ENCODE measurements around the gene SNX15.
A peak's percentile ranks its signal among the peaks of the same experiment; 100 is the strongest.
"Not testable (repeated sequence)": the region's sequence is repeated elsewhere in the genome, so short reads cannot be mapped to it uniquely, and the experiment has no call there.

The SNX15 gene

DNA sequence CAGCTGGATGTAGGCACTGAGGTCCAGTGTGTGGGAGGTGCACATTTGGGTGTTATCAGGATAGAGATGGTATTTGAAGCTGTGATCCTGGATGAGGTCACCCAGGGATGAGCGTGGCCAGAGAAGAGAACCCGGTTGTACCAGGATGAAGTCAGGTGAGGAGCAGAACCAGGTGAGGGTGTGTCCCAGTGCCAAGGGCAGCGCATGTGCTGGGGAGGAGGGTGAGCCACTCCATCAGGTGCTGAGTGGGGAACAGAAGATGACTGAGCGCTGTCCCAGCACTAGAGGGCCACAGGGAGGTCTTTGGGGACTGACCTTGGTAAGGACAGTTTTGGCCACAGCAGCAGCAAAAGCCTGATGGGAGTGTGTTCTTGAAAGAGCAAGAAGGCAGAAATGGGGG is 10.5 kb upstream of the SNX15 start:
- DNase-seq (ENCODE audit: low spot score), result no peak

DNA sequence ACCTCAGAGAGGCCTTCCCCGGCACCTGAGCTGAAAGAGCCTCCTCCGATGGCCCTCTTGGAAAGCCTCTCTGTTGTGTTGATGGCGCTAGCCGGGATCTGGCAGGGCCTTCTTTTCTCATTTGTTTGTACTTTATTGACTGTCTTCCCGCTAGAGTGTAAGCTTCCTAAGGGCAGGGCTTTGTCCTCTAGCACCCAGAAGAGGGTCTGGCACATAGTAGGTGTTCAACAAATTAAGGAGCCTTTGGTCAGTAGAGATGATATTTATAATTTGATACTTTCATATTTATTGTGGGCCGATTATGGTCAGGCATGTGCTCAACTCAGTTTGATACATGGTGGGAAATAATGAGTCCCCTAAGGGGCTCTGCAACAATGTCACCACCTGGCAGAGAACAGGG is 9.3 kb upstream of the SNX15 start:
- no peak for DNase-seq (ENCODE audit: low spot score)

DNA sequence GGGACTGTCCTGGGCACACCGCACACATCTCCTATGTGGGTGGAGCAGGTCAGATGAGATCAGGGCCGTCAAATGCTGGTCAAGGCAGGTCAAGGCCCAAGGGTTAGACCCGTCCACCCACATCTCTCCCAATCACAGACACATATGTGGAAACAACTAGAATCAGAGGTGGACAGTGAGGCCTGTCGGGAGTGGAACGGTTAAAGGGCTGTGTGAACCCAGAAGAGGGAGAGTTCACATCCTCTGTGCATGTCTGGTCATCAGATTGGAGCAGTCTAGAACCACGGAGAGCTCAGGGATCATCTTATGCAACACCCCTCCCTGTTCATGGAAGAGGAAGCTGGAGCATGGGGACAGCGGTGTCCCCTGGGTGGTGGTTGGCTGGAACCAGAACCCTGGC is 7.4 kb upstream of the SNX15 start:
- no peak for DNase-seq (ENCODE audit: low spot score)

DNA sequence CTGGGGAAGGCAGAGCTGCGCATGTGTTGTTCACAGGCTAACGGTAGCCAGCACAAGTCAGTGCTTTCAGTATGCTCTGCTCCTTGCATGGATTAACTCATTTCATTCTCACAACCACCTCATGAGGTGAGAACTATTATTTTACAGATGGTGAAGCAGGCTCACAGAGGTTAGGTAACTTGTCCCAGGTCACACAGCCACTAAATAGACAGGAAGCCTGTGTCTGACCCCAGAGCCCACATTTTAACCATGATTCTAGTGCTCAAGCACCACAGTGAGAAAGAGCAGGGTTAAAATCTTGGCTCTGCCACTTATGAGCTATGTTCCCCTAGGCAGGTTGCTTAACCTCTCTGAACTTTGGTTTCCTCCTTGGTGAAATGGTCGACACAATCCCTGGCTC is 6.2 kb upstream of the SNX15 start:
- DNase-seq (ENCODE audit: low spot score), result no peak

DNA sequence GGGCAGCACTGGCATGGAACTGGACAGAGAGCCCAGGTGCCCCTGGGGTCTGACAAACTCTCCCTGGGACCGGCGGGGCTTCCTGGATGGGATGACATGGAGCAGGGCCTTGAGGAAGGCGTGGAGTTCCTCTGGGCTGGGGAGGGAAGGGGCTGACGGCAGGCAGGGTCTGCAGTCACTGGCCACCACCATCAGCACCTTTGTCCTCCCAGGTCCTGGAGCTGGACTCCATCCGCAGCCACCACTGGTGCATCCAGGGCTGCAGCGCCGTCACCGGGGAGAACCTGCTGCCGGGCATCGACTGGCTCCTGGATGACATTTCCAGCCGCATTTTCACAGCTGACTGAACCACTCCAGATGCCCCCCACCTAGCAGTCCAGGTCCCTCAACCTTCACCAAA is 5.7 kb upstream of the SNX15 start:
- no peak for DNase-seq (ENCODE audit: low spot score)

DNA sequence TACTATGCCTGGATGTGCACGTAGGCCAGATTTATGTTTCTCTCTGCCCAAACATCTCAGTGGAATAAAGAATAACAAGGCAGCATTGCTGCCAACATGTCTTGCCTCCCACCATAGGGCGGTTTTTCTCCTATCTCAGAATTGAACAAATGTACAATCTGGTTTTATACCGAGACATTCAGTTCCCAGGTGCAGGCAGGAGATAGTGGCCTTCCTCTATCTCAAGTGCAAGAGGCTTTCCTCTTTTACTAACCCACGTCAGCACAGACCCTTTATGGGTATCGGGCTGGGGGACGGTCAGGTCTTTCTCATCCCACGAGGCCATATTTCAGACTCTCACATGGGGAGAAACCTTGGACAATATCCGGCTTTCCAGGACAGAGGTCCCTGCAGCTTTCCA is 3.7 kb upstream of the SNX15 start:
- not testable (repeated sequence) for DNase-seq (ENCODE audit: low spot score)

DNA sequence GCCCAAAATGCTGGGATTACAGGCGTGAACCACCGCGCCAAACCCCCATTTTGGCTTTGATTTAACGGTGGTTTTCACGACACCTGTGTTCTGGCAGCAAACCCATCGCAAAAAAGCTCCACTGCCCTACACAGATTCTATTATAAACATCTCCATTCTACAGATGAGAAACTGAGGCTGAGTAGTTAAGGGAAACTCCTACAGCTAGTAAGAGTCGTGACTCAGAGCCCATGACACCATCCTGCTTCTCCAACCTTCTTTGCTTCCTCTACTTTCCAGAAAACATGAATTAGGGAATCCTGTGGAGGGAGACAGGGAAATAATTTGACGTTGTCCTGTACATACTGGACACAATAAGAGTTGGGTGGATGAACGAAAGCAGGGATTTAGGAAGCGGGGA is 429 bp upstream of the SNX15 start:
- no peak for DNase-seq (ENCODE audit: low spot score)

DNA sequence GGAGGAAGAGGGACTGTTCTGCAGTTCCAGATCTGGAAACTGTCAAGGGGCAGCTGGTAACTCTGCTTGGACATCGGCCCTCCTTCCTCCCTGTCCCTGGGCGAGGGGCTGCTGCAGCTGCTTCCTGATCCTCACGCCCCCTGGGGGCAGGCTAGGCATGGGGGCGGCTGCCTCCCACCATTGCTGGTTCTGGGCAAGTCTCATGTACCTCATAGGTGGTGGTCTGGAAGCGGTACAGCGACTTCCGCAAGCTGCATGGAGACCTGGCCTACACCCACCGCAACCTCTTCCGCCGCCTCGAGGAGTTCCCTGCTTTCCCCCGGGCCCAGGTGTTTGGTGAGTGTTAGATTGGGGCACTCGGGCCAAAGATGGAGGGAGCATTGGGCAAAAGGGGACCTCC is 5.0 kb downstream of the SNX15 start:
- DNase-seq (ENCODE audit: low spot score), result no peak

DNA sequence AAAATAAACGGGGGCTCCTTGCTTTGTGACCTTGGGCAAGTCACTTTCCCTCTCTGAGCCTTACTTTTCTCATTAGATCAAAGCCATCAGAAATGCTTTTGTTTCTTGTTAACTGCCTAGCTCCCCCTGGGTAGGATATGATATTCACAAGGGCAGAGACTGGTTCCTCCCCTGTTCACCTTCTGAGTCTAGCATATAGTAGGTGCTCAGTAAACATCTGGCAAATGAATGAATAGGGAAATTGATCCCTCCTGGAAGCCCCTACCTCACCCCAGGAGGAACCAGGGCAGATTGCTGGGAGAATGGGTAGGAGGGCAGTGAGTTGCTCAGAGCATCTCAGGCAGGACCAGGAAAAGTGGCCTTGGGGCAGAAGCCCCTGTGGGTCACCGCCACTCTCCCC is 7.2 kb downstream of the SNX15 start:
- no peak for DNase-seq (ENCODE audit: low spot score)

DNA sequence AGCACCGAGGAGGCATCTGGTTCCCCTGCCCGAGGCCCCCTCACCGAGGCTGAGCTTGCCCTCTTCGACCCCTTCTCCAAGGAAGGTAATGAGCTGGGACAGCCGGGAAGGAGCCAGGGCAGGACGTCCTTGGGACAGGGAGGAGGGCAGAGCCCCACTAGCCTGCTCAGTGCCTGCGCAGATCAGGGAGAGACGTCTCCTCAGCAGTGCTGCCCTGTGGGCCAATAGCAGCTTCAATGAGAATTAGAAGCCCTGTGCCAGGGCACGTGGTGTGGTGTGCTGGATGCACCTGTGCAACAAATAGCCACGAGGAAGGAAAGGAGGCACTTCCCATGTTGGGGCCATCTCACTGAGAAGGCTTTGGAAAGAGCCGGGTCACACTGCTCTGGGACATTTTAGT is 8.3 kb downstream of the SNX15 start:
- no peak for DNase-seq (ENCODE audit: low spot score)

DNA sequence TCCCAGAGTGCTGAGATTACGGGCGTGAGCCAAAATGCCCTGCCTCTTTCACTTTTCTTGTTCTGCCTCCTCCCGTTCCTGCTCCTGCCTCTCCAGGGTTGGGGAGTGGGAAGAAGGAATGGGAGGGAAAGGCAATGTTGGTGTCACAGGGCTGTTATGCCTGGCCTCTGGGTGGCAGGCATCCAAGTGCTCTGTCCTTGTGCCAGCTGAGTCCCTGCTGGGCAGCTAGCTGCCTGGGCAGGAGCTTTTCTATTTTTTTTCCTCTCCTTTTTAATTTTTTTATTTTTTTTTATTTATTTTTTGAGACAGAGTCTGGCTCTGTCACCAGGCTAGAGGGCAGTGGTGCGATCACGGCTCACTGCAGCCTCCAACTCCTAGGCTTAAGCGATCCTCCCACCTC is 9.7 kb downstream of the SNX15 start:
- no peak for DNase-seq (ENCODE audit: low spot score)

DNA sequence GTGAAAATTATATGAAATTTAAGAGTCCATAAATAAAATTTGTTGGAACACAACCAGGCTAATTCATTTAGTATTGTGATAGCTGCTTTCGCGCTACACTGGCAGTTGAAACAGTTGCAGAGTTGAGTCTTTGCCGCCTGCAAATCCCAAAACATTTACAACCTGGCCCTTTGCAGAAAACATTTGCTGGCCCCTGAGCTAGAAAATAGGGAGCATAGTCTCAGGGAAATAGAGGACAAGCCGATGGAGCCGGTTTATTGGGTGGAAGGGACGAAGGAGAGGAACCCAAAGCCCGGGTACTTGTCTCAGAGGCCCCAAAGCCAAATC is 13.2 kb downstream of the SNX15 start:
- no peak for DNase-seq (ENCODE audit: low spot score)

DNA sequence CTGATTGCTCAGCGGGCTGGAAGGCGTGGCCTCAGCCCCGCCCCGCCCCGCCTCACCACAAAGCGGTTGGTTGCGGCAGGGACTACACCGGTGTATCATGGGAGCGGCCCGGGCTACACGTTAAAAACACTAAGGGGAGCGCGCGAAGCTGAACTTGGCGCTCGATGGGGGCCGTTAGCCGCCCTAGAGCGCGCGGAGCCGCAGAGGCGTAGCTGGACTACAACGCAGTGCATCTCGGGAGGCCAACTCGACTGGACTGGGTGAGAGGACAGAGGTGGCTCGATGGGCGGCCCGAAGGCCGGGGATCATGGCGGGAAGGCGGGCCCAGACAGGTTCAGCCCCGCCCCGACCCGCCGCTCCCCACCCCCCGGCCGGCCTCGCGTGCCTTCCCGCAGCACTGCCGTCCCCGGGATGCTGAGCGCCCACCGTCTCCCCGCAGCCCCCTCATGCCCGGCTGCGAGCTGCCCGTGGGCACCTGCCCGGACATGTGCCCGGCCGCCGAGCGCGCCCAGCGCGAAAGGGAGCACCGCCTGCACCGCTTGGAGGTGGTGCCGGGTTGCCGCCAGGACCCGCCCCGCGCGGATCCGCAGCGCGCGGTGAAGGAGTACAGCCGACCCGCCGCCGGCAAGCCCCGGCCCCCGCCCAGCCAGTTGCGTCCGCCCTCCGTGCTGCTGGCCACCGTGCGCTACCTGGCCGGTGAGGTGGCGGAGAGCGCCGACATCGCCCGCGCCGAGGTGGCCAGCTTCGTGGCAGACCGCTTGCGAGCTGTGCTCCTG is 13.8 kb downstream of the SNX15 start, which contains the start of gene SAC3D1:
SAC3D1 (plus strand) TSS at position 364 of the 776 bp plus-strand sequence; CDS start at position 447, 83 bp downstream.
- DNase-seq (ENCODE audit: low spot score), result peak; percentile 94

DNA sequence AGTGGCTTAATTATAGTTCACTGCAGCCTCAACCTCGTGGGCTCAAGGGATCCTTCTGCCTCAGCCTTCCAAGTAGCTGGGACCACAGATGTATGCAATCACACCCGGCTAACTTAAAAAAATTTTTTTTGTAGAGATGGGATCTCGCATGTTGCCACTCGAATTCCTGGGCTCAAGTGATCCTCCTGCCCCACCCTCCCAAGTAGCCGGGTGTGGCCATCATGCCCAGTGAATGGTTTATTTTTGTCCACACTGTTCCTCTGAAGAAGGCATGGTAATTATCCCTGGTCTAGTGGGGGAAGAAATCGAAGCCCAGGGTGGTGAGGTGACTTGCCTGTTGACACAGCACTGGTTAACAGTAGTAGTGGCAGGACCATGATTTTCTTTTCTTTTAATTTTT is 15.7 kb downstream of the SNX15 start:
- DNase-seq (ENCODE audit: low spot score), result no peak

DNA sequence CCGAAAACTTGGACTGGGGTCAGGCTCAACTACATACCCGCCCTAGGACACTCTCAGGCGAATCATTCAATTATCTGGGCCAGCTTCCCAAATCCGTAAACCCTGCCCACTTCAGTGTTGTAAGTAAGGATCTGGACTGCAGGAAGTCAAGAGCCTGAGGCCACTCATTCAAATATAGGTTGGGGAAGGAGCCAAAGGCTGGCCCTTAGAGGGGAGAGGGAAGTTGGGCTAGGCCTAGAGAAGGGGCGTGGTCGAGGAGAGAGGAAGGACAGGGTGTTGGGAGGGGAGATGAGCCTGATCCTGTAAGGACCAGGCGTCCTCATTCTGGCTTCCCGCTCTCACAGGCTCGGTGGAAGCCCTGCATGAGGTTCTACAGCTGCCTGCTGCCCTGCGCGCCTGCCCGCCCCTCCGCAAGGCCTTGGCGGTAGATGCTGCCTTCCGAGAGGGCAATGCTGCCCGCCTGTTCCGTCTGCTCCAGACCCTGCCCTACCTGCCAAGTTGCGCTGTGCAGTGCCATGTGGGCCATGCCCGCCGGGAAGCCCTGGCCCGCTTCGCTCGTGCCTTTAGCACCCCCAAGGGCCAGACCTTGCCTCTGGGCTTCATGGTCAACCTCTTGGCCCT is 16.8 kb downstream of the SNX15 start:
- no peak for DNase-seq (ENCODE audit: low spot score)

DNA sequence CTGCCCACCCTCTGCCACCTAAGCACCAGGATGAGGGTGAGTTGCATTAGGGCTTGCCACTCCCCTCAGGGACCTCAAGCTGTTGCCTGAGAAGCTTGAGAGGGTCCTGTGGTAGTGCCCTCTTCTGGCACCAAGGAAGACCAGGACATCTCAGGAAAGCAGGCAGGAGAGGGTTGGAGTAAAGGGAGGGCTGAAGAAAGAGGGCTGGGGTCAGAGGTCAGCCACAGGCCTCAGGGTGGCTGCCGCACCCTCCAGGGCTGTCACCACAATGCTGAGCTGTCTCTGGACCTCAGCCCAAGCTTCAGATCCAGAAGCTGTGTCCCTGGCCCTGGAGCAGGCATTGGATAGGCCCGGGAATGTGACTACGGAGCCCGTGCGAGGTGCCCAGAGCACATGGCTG is 17.8 kb downstream of the SNX15 start:
- DNase-seq (ENCODE audit: low spot score), result no peak

DNA sequence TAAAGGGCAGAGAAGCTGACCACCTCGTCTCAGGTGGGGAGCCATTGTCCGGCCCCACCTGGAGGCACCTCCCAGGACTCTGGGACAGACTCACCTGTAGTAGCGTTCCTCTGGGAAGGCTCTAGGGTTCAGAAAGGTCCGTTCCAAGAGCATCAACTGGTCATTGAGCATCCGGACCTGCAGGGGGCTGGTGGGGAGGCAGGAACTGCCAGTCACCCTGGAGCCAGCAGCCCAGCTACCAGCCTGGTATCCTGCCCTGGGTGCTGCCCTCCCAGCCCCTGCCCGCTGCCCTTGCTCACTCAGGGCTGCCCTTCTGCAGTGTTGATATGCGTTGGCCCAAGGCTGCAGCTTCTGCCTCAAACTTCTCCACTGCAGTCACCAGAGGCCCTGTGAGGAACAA is 18.5 kb downstream of the SNX15 start:
- no peak for DNase-seq (ENCODE audit: low spot score)

DNA sequence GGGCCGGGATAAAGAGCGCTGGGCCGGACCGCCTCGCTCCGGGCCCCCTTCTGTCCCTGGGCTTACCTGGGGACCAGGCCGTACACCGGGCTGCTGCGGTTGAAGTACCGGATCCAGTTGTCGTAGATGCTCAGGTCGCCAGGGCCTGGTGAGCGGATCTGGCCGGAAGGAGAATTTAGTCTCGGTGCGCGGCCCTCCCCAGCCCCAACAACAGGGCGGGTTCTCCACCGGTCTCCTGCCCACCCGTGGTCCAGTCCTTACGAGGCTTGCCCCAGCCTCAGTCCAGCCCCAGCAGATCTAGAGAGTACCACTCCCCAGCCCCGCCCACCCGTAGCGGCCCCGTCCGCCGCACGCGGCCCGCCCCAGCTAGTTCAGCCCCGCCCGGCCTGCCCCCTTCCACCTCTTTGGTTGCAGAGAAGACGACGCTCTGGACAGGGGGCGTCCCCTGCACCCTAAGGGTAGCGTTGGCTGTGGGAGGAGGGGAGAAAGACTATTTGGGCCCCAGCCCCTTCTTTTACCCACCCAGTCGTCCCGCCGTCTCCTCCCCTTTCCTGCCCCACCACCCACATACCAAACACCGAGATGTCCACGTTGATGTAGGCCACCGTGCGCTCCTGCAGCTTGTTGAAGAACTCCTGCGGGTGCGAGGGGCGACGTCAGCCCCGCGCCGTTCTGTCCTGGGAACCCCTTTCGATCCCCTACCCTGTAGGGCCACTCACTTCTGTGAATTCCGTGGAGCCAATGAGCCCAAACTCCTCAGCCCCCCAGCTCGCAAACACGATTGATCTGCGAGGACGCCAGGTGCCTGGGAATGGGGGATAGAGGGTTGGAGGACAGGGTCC is 20.6 kb downstream of the SNX15 start:
- no peak for DNase-seq (ENCODE audit: low spot score)

DNA sequence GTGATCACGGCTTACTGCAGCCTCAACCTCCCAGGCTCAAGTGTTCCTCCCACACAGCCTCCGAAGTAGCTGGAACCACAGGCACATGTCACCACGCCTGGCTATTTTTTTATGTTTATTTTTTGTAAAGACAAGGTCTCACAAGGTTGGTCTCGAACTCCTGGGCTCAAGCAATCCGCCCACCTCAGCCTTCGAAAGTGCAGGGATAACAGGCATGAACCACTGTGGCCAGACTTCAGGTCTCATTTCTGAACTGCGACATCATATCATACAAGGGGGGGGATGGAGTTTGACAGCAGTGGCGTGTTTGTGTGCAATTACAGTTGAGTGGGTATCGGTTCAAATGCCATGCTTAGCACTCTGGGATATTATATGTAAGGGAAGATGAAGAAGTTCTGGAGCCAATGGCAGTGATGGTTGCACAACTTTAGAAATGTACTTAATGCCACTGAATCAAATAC is 24.2 kb downstream of the SNX15 start:
- DNase-seq (ENCODE audit: low spot score), result no peak

DNA sequence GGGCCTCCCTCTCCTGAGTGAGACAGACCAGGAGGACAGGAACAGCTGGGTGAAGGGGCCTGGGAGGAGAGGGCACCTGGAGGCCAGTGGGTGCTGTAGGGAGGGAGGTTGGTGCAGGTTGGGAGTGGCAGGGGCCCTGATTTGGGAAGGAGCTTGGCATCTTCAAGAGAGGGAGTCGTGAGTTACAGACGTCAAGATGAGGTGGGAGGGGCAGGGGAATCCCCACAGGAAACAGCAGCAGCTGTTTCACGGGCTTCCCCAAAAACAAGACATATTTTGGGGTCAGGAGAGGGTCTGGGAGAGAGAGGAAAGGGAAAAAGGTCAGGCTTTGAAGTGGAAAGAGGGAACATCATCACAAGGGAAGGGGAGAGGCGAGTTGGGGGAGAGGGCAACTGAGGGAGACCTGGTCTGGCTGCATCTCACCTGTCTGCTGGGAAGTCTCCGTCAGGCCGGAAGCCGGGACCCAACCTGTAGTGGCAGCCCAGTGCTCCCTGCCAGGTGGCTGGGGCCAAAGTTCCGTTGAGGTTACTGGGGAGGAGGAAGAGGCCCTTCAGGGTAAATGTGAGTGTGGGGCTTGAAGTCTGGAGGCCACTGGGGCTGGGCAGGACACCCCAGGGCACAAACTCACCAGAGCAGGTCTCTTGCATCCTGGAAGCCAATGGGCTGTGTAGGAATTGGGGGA is 26.7 kb downstream of the SNX15 start:
- no peak for DNase-seq (ENCODE audit: low spot score)

DNA sequence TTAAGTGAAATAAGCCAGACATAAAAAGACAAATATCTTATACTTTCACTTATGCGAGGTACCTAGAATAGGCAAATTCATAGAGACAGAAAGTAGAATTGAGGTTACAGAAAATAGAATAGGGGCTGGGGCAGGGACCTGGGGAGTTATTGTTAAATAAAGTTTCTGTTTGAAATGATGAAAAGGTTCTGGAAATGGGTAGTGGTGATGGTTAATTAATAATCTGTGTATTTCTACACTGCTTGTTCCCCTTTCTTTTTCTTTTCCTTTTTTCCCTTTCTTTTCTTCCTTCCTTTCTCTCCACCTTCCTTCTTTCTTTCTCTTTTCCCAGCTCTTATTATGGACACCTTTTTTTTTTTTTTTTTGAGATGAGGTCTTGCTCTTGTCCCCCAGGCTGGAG is 28.3 kb downstream of the SNX15 start:
- DNase-seq (ENCODE audit: low spot score), result no peak

DNA sequence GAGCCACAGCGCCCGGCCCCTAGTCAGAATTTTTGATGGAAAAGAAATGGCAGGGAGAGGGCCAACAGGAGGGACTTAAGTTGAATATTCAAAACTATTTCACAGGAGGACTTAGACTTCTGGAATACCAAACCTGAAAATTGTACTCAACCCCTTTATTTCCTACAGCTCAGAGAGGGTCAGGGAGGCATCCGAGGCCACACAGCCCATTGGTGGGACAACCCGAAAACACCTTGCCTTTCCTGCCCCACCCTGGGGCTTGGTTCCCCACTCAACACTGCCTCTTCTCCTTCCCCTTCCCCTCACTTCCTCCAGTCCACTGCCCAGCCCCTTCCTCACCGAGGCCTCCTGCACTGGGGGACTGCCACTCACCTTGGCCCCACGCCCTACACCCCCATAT is 29.8 kb downstream of the SNX15 start:
- no peak for DNase-seq (ENCODE audit: low spot score)

DNA sequence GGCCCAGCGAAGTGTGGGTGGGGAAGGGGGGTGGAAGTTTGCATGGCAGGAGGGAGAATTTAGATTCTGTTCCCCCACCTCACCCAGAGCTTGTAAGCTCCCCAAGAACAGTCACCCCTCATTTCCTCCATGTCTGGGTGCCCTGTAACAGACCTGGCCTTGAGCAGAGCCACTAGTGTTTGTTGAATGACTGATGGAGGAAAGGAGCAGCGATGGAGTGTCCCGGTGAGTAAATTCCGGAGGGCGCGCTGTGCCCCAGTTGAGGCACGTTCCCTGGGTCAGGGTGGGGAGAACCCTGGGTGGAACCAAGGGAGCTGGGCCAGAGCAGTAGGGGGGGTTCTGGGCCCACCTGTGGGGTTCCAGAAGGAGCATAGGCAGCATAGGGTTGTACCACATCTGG is 30.3 kb downstream of the SNX15 start:
- DNase-seq (ENCODE audit: low spot score), result no peak
